Measurements from ENCODE around the gene GPN3.
"Not testable (repeated sequence)": the region's sequence is repeated elsewhere in the genome, so short reads cannot be mapped to it uniquely, and the experiment has no call there.

GPN3 gene

GRCh38 chr12:110436231-110436630, 31.8 kb downstream of the GPN3 start:
- no peak for DNase-seq

- no peak for DNase-seq
Measured at GRCh38 chr12:110431957-110432587, 36.0 kb downstream of the GPN3 start.

GRCh38 chr12:110429676-110430075, 38.4 kb downstream of the GPN3 start:
- not testable (repeated sequence) for DNase-seq

GRCh38 chr12:110426406-110426805, 41.7 kb downstream of the GPN3 start:
- DNase-seq, result no peak

GRCh38 chr12:110424237-110424636, 43.8 kb downstream of the GPN3 start:
- peak; percentile 17 for DNase-seq

- DNase-seq, result no peak
Measured at GRCh38 chr12:110421701-110422100, 46.4 kb downstream of the GPN3 start.

- no peak for DNase-seq
Measured at GRCh38 chr12:110421159-110421661, 46.8 kb downstream of the GPN3 start.

GRCh38 chr12:110420644-110421043, 47.4 kb downstream of the GPN3 start:
- DNase-seq, result not testable (repeated sequence)

- DNase-seq, result not testable (repeated sequence)
Measured at GRCh38 chr12:110417113-110417512, 50.9 kb downstream of the GPN3 start.

- DNase-seq, result not testable (repeated sequence)
Measured at GRCh38 chr12:110410086-110410485, 58.0 kb downstream of the GPN3 start.

GRCh38 chr12:110405126-110405662, 62.9 kb downstream of the GPN3 start:
- not testable (repeated sequence) for DNase-seq

- peak; percentile 71 for DNase-seq
Measured at GRCh38 chr12:110403976-110404682, 63.9 kb downstream of the GPN3 start.

GRCh38 chr12:110403146-110403975, 64.7 kb downstream of the GPN3 start, which contains the start of gene ANAPC7:
Gene ANAPC7, minus strand, starts transcription at chr12:110403708. Its CDS starts 81 bp downstream, at chr12:110403627.
- peak; percentile 92 for DNase-seq
